IPS-18c (cell line): ENCODE results near the gene TCP11.

Experiments
- H3K4me3 ChIP-seq: 2 replicates; pipeline ENCODE4 v1.7.0; 2013; ENCODE audit warnings: low read depth, mild to moderate bottlenecking, low read length, moderate library complexity; ENCODE audit not compliant: insufficient read depth
- H3K9me3 ChIP-seq: one replicate; pipeline ENCODE4 v1.6.1; 2013; ENCODE audit warnings: mild to moderate bottlenecking, low read length, moderate library complexity; ENCODE audit not compliant: control insufficient read depth, insufficient read depth

TCP11 gene

GRCh38 chr6:35089935-35090505, 51.1 kb downstream of the TCP11 start:
- Histone ChIP-seq H3K4me3 (no peak overlapping the region), H3K9me3 (no peaks in the 10 kb centered on the region)

- no peak overlapping the region for H3K4me3 ChIP-seq
- no peaks in the 10 kb centered on the region for H3K9me3 ChIP-seq
These were observed 51.8 kb downstream of the TCP11 start for GRCh38 chr6:35089216-35089934.

DNA sequence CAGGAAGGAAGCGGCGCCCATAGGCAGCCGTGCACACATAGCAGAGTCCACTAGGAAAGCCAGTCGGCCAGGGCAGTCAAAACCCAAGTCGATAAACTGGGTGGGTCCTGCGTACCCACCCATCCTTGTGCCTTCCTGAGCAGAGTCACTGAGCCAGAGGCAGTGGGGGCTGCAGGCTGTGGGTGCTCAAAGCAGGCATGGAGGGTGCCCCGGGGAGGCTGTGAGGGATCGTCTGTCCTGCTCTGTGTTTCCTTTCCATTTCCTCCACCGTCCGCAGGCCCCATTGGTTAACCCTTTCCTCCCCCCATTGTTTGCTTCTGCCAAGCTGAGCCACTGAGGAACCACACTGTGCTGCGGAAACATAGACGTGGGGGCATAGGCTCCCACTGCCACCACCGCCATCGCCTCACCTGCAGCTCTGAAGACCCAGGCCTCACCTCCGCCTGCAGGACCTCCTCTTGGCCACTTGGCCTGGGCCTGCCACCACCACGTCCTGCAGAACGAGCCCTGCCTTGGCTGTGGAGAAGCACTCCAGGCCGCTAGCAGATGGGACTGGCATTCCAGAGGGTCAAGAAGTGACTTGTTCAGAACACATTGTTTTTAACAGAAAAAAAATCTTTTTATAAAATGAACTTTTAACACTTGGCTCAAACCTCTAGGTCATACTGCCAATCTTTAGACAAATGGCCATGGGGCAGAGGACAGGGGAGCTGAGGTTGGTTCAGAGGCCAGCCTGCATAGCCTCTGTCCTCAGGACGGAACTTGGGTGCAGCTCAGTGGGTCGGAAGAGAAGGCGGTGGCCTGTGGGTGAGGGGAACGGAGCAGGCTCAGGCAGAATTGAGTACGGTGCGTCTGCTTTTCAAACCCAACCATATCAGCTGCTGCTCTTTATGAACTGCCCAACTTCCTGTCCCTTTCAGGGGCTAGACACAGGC, 52.6 kb downstream of the TCP11 start:
- H3K4me3 ChIP-seq = no peak overlapping the region

GRCh38 chr6:35087361-35088280, 53.5 kb downstream of the TCP11 start:
- Histone ChIP-seq H3K9me3 (no peaks in the 10 kb centered on the region), H3K4me3 (no peak overlapping the region)

More for the DNA sequence above, 52.6 kb downstream of the TCP11 start:
- H3K9me3 ChIP-seq = no peaks in the 10 kb centered on the region

DNA sequence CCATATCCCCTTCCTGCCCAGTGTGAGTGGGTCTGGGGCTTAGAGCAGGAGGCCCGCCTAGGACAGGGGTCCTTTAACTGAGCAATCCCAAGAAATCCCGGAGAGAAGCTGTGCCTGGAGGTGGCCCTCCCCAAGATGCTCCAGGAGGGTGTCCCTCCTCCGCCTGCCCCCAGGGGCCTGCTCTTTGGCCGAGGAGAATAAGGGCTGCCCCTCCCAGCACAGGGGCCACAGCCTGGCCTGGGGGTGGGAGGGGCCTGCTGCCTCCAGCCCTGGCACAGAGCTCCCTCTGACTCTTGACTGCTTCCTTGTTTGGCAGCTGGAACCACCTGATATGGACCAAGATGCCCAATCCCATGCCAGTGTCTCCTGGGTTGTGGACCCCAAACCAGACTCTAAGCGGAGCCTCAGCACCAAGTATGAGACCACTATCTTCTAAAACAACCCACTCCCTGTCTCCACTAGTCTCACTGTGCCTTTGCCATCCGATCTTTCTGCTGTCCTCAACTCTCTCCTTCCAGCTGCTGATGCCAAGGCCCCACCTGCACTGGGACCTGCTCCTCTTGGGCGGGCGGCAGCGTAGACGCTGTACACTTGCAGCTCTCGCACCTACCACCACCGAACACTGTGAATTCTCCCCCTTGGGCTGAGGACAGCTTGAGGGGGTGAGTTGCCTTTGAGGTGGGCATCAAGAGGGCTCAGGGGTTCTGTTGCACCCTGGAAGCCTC, 54.3 kb downstream of the TCP11 start:
- H3K4me3 ChIP-seq = no peak overlapping the region
- no peaks in the 10 kb centered on the region for H3K9me3 ChIP-seq

GRCh38 chr6:35086282-35086632, 54.9 kb downstream of the TCP11 start:
- Histone ChIP-seq H3K4me3 (no peak overlapping the region), H3K9me3 (no peaks in the 10 kb centered on the region)

GRCh38 chr6:35085359-35086281, 55.5 kb downstream of the TCP11 start:
- H3K4me3 ChIP-seq = no peak overlapping the region

GRCh38 chr6:35084511-35085203, 56.5 kb downstream of the TCP11 start:
- no peak overlapping the region for H3K4me3 ChIP-seq
- H3K9me3 ChIP-seq = no peaks in the 10 kb centered on the region

More at GRCh38 chr6:35085359-35086281, 55.5 kb downstream of the TCP11 start:
- H3K9me3 ChIP-seq = no peaks in the 10 kb centered on the region

DNA sequence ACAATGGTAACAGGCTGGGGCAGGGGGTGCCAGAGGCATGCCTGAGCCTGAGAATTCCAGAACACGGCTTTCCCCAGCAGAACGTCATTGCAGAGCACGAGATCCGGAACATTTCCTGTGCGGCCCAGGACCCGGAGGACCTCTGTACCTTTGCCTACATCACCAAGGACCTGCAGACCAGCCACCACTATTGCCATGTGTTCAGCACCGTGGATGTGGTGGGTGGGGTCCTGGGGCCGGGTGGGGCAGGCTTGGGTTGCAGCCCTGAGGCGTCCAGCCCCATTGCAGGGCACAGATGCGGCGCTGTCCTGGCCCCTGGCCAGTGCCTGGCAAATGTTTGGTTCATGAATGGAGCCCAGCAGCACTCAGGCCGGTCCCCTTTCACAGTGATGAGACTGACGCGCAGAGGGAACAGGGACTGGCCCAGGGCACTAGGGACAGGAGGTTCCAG, 57.1 kb downstream of the TCP11 start:
- H3K4me3 ChIP-seq = no peak overlapping the region
- H3K9me3 ChIP-seq = no peaks in the 10 kb centered on the region

DNA sequence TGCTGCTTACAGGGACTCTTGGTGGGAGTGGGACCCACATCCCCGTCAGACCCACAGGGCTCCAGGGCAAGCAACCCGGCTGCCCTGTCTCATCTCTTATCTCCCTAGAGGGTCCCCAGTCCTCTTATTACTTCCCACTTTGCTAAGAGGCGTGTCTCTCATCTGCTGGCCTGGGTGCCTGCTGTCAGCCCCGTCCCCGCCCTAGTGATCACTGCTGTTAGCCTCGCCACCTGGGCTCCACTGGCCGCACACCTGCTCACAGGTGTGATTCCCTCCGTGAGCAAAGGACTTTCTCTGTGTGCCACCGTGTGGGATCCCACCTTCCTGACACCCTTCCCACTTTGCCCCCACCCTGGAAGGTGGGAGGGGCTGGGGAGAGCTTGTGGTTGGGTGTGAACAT, 57.6 kb downstream of the TCP11 start:
- no peaks in the 10 kb centered on the region for H3K9me3 ChIP-seq

GRCh38 chr6:35082733-35083403, 58.3 kb downstream of the TCP11 start:
- Histone ChIP-seq H3K4me3 (no peak overlapping the region), H3K9me3 (no peaks in the 10 kb centered on the region)

More for the DNA sequence above, 57.6 kb downstream of the TCP11 start:
- no peak overlapping the region for H3K4me3 ChIP-seq

GRCh38 chr6:35082046-35082732, 59.0 kb downstream of the TCP11 start:
- Histone ChIP-seq H3K9me3 (no peaks in the 10 kb centered on the region), H3K4me3 (no peak overlapping the region)

DNA sequence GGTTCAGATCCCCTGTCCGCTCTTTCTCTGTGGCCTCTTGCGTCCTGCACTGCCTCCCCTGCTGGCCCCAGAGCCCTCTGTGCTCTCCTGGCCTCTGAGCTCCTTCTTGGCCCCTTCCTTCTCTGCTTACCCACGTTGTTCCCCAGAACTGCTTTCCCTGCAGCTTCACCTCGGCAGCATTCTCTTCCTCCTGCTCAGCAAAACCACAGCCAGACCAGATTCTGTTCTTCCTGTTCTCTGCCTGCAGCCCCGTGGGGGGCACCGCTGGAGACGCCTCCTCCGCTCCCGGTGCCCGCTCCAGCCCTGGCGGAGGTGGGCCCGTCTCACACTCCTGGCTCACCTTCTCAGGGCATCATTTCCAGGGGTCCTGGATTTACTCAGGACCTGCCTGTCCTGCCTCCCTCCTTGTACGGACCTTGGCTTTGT, 59.7 kb downstream of the TCP11 start:
- Histone ChIP-seq H3K9me3 (no peaks in the 10 kb centered on the region), H3K4me3 (no peak overlapping the region)

DNA sequence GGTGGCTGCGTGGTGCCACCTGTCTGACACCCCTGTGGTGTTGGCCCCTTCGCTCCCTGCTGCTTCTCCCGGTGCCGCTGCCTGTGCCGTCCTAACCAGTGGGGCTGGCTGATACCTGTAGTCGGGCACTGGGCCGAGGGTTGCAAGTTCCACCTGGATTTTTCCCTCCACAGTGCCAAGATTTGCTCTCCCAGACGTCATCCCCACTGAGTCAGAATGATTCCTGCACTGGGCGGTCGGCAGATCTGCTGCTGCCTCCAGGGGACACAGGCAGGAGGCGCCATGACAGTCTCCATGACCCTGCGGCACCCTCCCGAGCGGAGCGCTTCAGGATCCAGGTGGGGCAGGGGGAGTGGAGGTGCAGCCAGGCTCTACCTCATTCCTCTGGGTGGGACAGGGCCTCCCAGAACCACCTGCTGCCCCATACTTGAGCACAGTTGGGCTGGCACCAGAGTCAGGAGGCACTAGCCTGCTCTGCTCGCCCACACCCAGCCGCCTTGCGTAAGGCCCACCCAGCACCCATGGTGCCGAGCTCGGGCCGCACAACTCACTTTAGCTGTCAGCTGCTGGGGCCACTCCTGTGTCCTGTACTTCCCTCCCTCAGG, 60.2 kb downstream of the TCP11 start:
- no peak overlapping the region for H3K4me3 ChIP-seq
- H3K9me3 ChIP-seq = no peaks in the 10 kb centered on the region
